Ishikawa (cell line): ENCODE measurements around the gene CACNA1H.
A peak's percentile ranks its signal among the peaks of the same experiment; 100 is the strongest.

Experiments
- CREB1 ChIP-seq: IDR thresholded peaks from 2 replicates; pipeline ENCODE4 v1.6.1; 2012; ENCODE audit warnings: low read depth
- EGR1 ChIP-seq: IDR thresholded peaks from 2 replicates; pipeline ENCODE4 v1.6.1; 2012
- EP300 ChIP-seq: IDR thresholded peaks from 2 replicates; pipeline ENCODE4 v1.6.1; 2012; ENCODE audit warnings: borderline replicate concordance
- FOXM1 ChIP-seq: IDR thresholded peaks from 2 replicates; pipeline ENCODE4 v1.6.1; 2012; ENCODE audit warnings: low read depth, borderline replicate concordance
- MAX ChIP-seq: IDR thresholded peaks from 2 replicates; pipeline ENCODE4 v1.6.1; 2012
- NFIC ChIP-seq: IDR thresholded peaks from 2 replicates; pipeline ENCODE4 v1.6.1; 2012
- RAD21 ChIP-seq: IDR thresholded peaks from 2 replicates; pipeline ENCODE4 v1.6.1; 2012; ENCODE audit warnings: low read depth
- REST ChIP-seq: IDR thresholded peaks from 2 replicates; pipeline ENCODE4 v1.6.1; 2012; ENCODE audit warnings: low read depth, mild to moderate bottlenecking
- TAF1 ChIP-seq: IDR thresholded peaks from 2 replicates; pipeline ENCODE4 v1.6.1; 2012; ENCODE audit warnings: low read depth, mild to moderate bottlenecking
- TCF12 ChIP-seq: IDR thresholded peaks from 2 replicates; pipeline ENCODE4 v1.6.1; 2012; ENCODE audit warnings: low read depth
- USF1 ChIP-seq: IDR thresholded peaks from 2 replicates; pipeline ENCODE4 v1.6.1; 2012
- YY1 ChIP-seq: IDR thresholded peaks from 2 replicates; pipeline ENCODE4 v1.6.1; 2012; ENCODE audit warnings: low read depth
- ZBTB7A ChIP-seq: IDR thresholded peaks from 2 replicates; pipeline ENCODE4 v1.6.1; 2012; ENCODE audit warnings: low read depth

- TF ChIP-seq ZBTB7A (no peak), MAX (no peak), RAD21 (peak; percentile 14; the same call in 1 of the 2 replicates), NFIC (no peak), EGR1 (no peak), EP300 (no peak), REST (0 out of 2 replicates have a peak, but pooled peaks have one; percentile 19), YY1 (no peak), USF1 (no peak), CREB1 (no peak), TAF1 (no peak), FOXM1 (no peak), TCF12 (no peak)
These were observed 28.8 kb downstream of the CACNA1H start for GRCh38 chr16:1181404-1182315.
